NCI-H2081 treated with DMSO at 0.1 percent for 48 hours (cell line): ENCODE data around the gene FMO5.
"Not testable (repeated sequence)": the region's sequence is repeated elsewhere in the genome, so short reads cannot be mapped to it uniquely, and the experiment has no call there.

Experiments
- DNase-seq: peaks from one replicate; lab custom pipeline; 2025; lab: John Stamatoyannopoulos, UW

FMO5 gene

GRCh38 chr1:147204080-147204479 is 21.1 kb downstream of the FMO5 start:
- no peak for DNase-seq

DNA sequence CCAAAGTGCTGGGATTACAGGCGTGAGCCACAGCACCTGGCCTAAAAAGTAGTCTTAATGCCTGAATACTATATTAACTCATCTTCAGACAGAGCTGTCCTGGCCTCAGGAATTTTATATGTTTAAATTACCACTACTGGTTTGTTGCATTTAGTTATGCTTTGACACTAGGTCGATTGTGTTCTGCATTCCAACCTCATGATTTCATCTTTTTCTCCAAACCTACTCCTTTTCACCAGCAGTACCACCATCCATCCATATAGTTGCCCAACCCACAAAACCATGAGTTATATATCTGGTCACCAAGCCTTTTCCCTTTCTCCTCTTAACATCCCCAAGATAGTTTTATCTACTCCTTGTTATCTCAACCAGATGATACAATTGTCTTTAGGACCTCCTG is 22.6 kb downstream of the FMO5 start:
- DNase-seq = no peak

DNA sequence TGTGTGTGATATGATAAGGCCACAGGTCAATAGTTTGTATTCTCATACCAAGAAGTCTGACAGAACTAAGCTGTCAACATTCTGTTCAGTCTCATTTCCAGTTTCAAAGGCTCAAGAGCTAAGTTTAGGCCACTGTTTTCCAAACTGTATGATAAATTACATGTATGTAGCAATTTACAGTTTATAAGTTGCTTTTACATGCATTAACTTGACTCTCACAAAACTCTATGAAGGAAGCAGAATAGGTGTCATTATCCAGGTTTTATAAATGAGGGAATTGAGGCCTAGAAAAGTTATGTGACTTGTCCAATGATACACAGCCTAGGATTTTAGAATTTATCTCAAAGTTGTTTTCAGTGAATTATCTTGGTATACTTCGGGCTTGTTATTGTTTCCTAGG is 23.4 kb downstream of the FMO5 start:
- DNase-seq = no peak

- DNase-seq = no peak
Measured at GRCh38 chr1:147201276-147201675, 23.9 kb downstream of the FMO5 start.

DNA sequence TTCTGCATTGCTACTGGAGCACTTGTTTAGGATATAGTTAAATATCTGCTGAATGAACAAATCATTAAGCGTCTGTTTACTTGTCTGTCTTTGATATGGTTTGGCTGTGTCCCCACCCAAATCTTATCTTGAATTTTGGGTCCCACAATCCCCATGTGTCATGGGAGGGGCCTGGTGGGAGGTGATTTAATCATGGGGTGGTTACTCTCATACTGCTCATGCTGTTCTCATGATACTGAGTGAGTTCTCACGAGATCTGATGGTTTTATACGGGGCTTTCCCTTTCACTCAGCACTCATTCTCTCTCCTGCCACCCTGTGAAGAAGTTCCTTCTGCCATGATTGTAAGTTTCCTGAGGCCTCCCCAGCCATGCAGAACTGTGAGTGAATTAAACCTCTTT is 27.8 kb downstream of the FMO5 start:
- DNase-seq = not testable (repeated sequence)

GRCh38 chr1:147189514-147189913 is 35.6 kb downstream of the FMO5 start:
- DNase-seq = no peak

GRCh38 chr1:147185432-147185831 is 39.7 kb downstream of the FMO5 start:
- DNase-seq = no peak

DNA sequence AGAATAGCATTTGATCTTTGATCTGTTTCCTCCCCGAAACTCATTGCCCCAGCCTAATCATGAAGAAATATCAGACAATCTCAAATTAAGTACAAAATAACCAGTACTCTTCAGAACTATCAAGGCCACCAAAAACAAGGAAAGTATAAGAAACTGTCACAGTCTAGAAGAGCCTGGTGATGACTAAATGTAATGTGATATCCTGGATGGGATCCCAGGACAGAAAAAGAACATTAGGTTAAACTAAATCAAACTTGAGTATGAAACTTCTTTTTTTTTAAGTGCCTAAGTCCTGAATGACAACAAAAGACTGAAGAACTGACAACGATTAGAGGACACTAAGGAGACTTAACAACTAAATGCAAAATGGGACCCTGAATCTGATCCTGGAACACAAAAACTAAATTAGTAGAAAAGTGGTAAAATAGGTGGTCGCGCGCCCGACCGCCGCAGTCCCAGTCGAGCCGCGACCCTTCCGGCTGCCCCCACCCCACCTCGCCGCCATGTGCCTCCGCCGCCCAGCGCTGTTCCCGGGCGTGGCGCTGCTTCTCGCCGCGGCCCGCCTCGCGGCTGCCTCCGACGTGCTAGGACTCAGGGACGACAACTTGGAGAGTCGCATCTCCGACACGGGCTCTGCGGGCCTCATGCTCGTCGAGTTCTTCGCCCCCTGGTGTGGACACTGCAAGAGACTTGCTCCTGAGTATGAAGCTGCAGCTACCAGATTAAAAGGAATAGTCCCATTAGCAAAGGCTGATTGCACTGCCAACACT is 47.3 kb downstream of the FMO5 start:
- DNase-seq = no peak

GRCh38 chr1:147172168-147173016 is 52.7 kb downstream of the FMO5 start, which contains the start of gene PRKAB2:
TSS of gene PRKAB2 (minus strand) at chr1:147172470. CDS start at chr1:147172144, 326 bp downstream.
- peak; percentile 92 for DNase-seq

GRCh38 chr1:147171399-147172167 is 53.6 kb downstream of the FMO5 start:
- no peak for DNase-seq

GRCh38 chr1:147169840-147170674 is 55.1 kb downstream of the FMO5 start:
- DNase-seq = no peak

DNA sequence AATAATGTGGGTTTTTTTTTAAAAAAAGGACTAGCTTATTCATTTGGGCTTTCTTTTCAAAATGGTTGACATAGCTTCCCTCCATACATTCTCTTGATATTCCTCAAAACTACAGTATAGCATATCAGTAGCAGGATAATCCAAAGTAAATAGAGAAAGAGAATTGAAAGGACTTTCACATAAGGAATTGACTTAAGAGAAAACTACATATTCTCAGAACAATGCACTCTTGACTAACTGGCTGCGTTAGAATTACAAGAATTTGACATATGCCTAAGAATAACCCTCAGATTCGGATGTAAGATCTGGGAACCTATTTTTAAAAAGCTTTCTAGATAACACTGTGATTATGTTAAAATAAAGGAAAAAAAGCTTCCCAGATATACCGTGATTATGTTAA is 56.0 kb downstream of the FMO5 start:
- no peak for DNase-seq

GRCh38 chr1:147168626-147169058 is 56.5 kb downstream of the FMO5 start:
- DNase-seq = no peak

GRCh38 chr1:147167365-147167764 is 57.8 kb downstream of the FMO5 start:
- no peak for DNase-seq

DNA sequence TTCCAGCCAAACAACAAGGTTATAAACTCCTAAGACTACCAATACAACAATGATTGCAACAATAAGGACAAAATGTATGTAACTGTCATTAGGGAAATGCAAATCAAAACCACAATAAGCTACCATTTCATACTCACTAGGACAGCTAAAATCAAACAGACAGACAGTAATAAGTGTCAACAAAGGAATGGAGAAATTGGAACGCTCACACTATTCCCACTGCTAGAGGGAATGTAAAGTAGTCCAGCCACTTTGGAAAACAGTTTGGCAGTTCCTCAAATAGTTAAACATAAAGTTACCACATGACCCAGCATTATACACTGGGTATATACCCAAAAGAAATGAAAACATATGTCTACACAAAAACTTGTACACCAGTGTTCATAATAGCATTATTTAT is 62.1 kb downstream of the FMO5 start:
- DNase-seq = no peak

GRCh38 chr1:147162093-147162492 is 63.0 kb downstream of the FMO5 start:
- DNase-seq = no peak

DNA sequence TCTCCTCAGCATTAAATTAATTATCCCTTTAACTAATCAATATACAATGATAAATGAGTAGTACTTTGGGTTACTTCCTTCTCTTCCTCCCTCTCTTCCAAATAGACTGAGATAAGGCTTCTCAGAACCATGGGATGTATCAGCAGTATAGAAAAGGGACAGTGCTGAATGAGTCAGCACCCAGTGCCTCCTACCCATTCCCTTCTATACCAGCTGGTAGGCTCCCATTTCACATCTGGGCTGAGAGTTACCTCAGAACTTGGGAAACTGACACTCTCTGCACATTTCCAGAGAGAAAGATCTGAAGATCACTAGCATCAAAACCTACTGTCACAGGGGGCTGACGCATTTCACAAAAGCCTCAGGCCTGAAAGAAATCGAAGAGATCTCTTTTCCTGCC is 68.0 kb downstream of the FMO5 start:
- DNase-seq = not testable (repeated sequence)

- no peak for DNase-seq
Measured at GRCh38 chr1:147156642-147157041, 68.5 kb downstream of the FMO5 start.

DNA sequence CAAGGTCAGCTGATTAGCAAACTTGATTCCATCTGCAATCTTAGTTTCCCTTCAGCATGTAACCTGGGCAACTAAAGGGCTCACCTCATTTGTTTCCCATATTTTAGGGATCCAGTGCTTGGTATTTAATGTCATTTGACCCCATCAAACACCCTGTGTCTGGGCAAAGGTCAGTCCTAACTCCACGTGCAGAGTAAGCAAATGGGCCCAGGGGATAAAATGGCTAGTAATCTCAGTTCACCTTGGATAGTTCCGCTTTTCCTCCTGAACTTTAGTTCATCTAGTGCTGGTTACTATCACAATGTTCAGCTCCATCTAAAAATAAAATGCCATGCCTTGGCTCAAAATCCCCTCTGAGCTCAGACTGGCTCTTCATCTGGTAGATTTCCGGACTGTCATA is 72.4 kb downstream of the FMO5 start:
- no peak for DNase-seq

- DNase-seq = no peak
Measured at GRCh38 chr1:147151244-147151643, 73.9 kb downstream of the FMO5 start.

- no peak for DNase-seq
Measured at GRCh38 chr1:147142886-147143285, 82.3 kb downstream of the FMO5 start.
